H1 (cell line): Measurements from ENCODE around the gene CENPC.

Experiments
- CEBPB ChIP-seq: IDR thresholded peaks from 2 replicates; pipeline ENCODE4 v1.6.1; 2012; ENCODE audit warnings: low read depth, low read length
- EZH2 ChIP-seq: fragments of 200-600 bp; sonication (generic); IDR thresholded peaks from 2 replicates; pipeline ENCODE4 v1.7.1; 2012; ENCODE audit warnings: low read depth, mild to moderate bottlenecking, moderate library complexity, low read length, inconsistent platforms; ENCODE audit not compliant: severe bottlenecking
- POLR2A ChIP-seq, 2 experiments: IDR thresholded peaks; 1 replicate in 1 of 2; 2 replicates in 1 of 2; pipeline ENCODE4 v1.6.1; 2011; ENCODE audit warnings: low read depth in 2 of 2, low read length in 2 of 2, mild to moderate bottlenecking in 2 of 2; ENCODE audit errors: control extremely low read depth in 1 of 2
- POLR2AphosphoS5 ChIP-seq: IDR thresholded peaks from 2 replicates; pipeline ENCODE4 v1.6.1; 2011; ENCODE audit warnings: low read depth, low read length
- RBBP5 ChIP-seq: IDR thresholded peaks from 2 replicates; pipeline ENCODE4 v1.7.1; 2012; ENCODE audit warnings: low read depth, mild to moderate bottlenecking, inconsistent platforms, low read length, moderate library complexity, borderline replicate concordance
- RFX5 ChIP-seq: IDR thresholded peaks from 2 replicates; pipeline ENCODE4 v1.6.1; 2011; ENCODE audit warnings: low read depth, low read length, improper control_type of control experiment, borderline replicate concordance
- RXRA ChIP-seq: IDR thresholded peaks from 2 replicates; pipeline ENCODE4 v1.6.1; 2011; ENCODE audit warnings: low read depth, mild to moderate bottlenecking, low read length, moderate library complexity; ENCODE audit not compliant: insufficient read depth
- SP2 ChIP-seq: IDR thresholded peaks from 2 replicates; pipeline ENCODE4 v1.6.1; 2012; ENCODE audit warnings: mild to moderate bottlenecking, low read length, inconsistent platforms
- YY1 ChIP-seq: IDR thresholded peaks from 2 replicates; pipeline ENCODE4 v1.6.1; 2011; ENCODE audit warnings: low read depth, mild to moderate bottlenecking, low read length
- TF ChIP-seq, protein P1 (sequence below), 3 experiments: IDR thresholded peaks; 1 replicate in 2 of 3; 2 replicates in 1 of 3; pipeline versions ENCODE4 v1.5.1 to v1.6.1; 2011; ENCODE audit warnings: low read length in 3 of 3, mild to moderate bottlenecking in 3 of 3, inconsistent platforms in 2 of 3, low read depth in 1 of 3, moderate library complexity in 1 of 3; ENCODE audit not compliant: insufficient read depth in 1 of 3; ENCODE audit errors: control extremely low read depth in 1 of 3
- TF ChIP-seq, protein P2 (sequence below): IDR thresholded peaks from 2 replicates; pipeline ENCODE4 v1.6.1; 2012; ENCODE audit warnings: inconsistent platforms

GRCh38 chr4:67566335-67566734 is 21.0 kb upstream of the CENPC start:
- TF ChIP-seq POLR2A (IDR thresholded peaks at IDR 0.05; ENCODE audit: control extremely low read depth in 1 of 2, low read depth in 2 of 2, low read length in 2 of 2) (no peak), RFX5 (no peak), YY1 (no peak), RXRA (no peak), SP2 (no peak), POLR2AphosphoS5 (no peak), CEBPB (no peak), EZH2 (no peak), RBBP5 (no peak)
- TF ChIP-seq, protein P1, sequence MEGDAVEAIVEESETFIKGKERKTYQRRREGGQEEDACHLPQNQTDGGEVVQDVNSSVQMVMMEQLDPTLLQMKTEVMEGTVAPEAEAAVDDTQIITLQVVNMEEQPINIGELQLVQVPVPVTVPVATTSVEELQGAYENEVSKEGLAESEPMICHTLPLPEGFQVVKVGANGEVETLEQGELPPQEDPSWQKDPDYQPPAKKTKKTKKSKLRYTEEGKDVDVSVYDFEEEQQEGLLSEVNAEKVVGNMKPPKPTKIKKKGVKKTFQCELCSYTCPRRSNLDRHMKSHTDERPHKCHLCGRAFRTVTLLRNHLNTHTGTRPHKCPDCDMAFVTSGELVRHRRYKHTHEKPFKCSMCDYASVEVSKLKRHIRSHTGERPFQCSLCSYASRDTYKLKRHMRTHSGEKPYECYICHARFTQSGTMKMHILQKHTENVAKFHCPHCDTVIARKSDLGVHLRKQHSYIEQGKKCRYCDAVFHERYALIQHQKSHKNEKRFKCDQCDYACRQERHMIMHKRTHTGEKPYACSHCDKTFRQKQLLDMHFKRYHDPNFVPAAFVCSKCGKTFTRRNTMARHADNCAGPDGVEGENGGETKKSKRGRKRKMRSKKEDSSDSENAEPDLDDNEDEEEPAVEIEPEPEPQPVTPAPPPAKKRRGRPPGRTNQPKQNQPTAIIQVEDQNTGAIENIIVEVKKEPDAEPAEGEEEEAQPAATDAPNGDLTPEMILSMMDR (IDR thresholded peaks at IDR 0.05; ENCODE audit: control extremely low read depth in 1 of 3, insufficient read depth in 1 of 3, low read depth in 1 of 3, low read length in 3 of 3): no peak
- TF ChIP-seq, protein P2, sequence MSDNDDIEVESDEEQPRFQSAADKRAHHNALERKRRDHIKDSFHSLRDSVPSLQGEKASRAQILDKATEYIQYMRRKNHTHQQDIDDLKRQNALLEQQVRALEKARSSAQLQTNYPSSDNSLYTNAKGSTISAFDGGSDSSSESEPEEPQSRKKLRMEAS: no peak
